ENCODE results near the gene ACTL8. TPM values are rescaled to one million over a fixed set of nuclear protein-coding genes. Genes with fewer than 3 reads are reported as not detected.

ACTL8 gene
- total RNA-seq, 1 donor from 2014 or later: not detected

- no peak for TF ChIP-seq CTCF (IDR thresholded peaks at IDR 0.05; ENCODE audit: insufficient read depth, low read length, severe bottlenecking)
- no peaks in the 10 kb centered on the region for H3K36me3 ChIP-seq (ENCODE audit: control insufficient read depth, insufficient read depth, low read length)
- no peaks in the 10 kb centered on the region for H3K27me3 ChIP-seq (ENCODE audit: control insufficient read depth, insufficient read depth, low read length)
- FAIRE-seq: no peak
- no peak for DNase-seq (ENCODE audit: low read depth)
- no peak overlapping the region for H3K4me3 ChIP-seq (ENCODE audit: low read depth, low read length)
Measured at GRCh38 chr1:17777330-17777729, 22.2 kb downstream of the ACTL8 start.

DNA sequence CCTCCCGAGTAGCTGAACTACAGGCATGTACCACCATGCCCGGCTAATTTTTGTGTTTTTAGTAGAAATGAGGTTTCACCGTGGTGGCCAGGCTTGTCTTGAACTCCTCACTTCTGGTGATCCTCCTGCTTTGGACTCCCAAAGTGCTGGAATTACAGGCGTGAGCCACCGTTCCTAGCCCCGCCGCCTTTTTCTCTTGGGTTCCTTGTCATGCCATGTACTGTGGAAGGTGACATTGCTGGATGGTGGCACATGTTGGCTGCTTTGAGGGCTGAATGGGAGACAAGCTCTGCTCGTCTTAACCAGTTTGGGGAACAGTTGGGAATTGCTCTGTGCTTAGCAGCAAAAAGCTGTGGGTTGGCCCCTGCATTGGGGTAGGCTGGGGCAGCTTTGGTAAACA, 22.7 kb downstream of the ACTL8 start:
- Histone ChIP-seq H3K4me3 (ENCODE audit: low read depth, low read length) (no peak overlapping the region), H3K36me3 (ENCODE audit: control insufficient read depth, insufficient read depth, low read length) (no peaks in the 10 kb centered on the region), H3K27me3 (ENCODE audit: control insufficient read depth, insufficient read depth, low read length) (no peaks in the 10 kb centered on the region)
- TF ChIP-seq CTCF (IDR thresholded peaks at IDR 0.05; ENCODE audit: insufficient read depth, low read length, severe bottlenecking): no peak
- no peak for FAIRE-seq
- no peak for DNase-seq (ENCODE audit: low read depth)

GRCh38 chr1:17780916-17781315, 25.8 kb downstream of the ACTL8 start:
- Histone ChIP-seq H3K27me3 (ENCODE audit: control insufficient read depth, insufficient read depth, low read length) (no peaks in the 10 kb centered on the region), H3K4me3 (ENCODE audit: low read depth, low read length) (no peak overlapping the region), H3K36me3 (ENCODE audit: control insufficient read depth, insufficient read depth, low read length) (no peaks in the 10 kb centered on the region)
- DNase-seq (ENCODE audit: low read depth) (no peak), FAIRE-seq (no peak)
- TF ChIP-seq CTCF (IDR thresholded peaks at IDR 0.05; ENCODE audit: insufficient read depth, low read length, severe bottlenecking): no peak

DNA sequence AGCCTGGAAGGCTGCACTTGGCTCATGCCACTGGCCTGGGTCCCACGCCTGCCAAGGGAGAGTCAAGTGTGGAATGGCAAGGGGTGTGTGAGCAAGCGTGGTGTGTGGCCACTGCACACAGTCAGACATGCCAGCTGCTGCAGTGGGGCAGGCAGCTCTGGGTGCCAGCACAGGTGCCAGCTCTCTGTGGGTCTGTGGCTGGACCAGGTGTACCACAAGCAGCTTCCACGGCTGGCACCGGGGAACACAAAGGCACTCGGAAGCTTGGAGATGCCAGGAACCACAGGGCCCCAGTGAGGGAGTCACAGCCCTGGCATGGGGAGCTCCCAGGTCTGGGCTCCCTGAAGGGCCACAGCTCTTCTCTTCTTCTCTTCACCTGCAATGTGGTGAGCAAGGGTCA, 34.8 kb downstream of the ACTL8 start:
- no peak overlapping the region for H3K4me3 ChIP-seq (ENCODE audit: low read depth, low read length)
- no peaks in the 10 kb centered on the region for H3K36me3 ChIP-seq (ENCODE audit: control insufficient read depth, insufficient read depth, low read length)
- FAIRE-seq (no peak), DNase-seq (ENCODE audit: low read depth) (no peak)
- H3K27me3 ChIP-seq (ENCODE audit: control insufficient read depth, insufficient read depth, low read length): no peaks in the 10 kb centered on the region
- no peak for TF ChIP-seq CTCF (IDR thresholded peaks at IDR 0.05; ENCODE audit: insufficient read depth, low read length, severe bottlenecking)

GRCh38 chr1:17790383-17791054, 35.4 kb downstream of the ACTL8 start:
- Histone ChIP-seq H3K36me3 (ENCODE audit: control insufficient read depth, insufficient read depth, low read length) (no peaks in the 10 kb centered on the region), H3K27me3 (ENCODE audit: control insufficient read depth, insufficient read depth, low read length) (no peaks in the 10 kb centered on the region), H3K4me3 (ENCODE audit: low read depth, low read length) (no peak overlapping the region)
- DNase-seq (ENCODE audit: low read depth): no peak
- FAIRE-seq: no peak
- no peak for TF ChIP-seq CTCF (IDR thresholded peaks at IDR 0.05; ENCODE audit: insufficient read depth, low read length, severe bottlenecking)

DNA sequence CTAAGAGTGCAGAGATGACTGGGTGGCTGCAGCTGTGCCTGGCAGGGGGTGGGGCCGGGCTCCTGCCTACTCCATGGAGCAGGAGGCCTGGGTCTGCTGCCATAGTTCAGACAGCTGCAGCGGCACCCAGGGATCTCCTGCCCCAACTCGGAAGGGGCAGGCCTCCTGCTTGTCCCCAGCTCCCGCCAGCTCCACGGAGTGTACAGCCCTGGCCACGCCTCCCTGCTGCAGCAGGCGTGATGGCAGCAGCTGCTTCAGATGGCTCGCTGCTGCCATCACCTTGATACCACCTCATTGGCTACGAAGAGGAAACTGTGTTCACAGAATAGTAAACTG, 35.9 kb downstream of the ACTL8 start:
- FAIRE-seq (no peak), DNase-seq (ENCODE audit: low read depth) (no peak)
- no peaks in the 10 kb centered on the region for H3K36me3 ChIP-seq (ENCODE audit: control insufficient read depth, insufficient read depth, low read length)
- TF ChIP-seq CTCF (IDR thresholded peaks at IDR 0.05; ENCODE audit: insufficient read depth, low read length, severe bottlenecking): no peak
- no peak overlapping the region for H3K4me3 ChIP-seq (ENCODE audit: low read depth, low read length)
- H3K27me3 ChIP-seq (ENCODE audit: control insufficient read depth, insufficient read depth, low read length): no peaks in the 10 kb centered on the region

All from bronchial epithelial cell (primary cell).